ENCODE results near the gene TBX6. TPM values are rescaled to one million over a fixed set of nuclear protein-coding genes. Genes with fewer than 3 reads are reported as not detected.

Gene TBX6
- total RNA-seq, 1 donor from 2014 or later, result 1.3 TPM

- TF ChIP-seq, protein P1, sequence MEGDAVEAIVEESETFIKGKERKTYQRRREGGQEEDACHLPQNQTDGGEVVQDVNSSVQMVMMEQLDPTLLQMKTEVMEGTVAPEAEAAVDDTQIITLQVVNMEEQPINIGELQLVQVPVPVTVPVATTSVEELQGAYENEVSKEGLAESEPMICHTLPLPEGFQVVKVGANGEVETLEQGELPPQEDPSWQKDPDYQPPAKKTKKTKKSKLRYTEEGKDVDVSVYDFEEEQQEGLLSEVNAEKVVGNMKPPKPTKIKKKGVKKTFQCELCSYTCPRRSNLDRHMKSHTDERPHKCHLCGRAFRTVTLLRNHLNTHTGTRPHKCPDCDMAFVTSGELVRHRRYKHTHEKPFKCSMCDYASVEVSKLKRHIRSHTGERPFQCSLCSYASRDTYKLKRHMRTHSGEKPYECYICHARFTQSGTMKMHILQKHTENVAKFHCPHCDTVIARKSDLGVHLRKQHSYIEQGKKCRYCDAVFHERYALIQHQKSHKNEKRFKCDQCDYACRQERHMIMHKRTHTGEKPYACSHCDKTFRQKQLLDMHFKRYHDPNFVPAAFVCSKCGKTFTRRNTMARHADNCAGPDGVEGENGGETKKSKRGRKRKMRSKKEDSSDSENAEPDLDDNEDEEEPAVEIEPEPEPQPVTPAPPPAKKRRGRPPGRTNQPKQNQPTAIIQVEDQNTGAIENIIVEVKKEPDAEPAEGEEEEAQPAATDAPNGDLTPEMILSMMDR (conservative IDR thresholded peaks at IDR 0.05; ENCODE audit: low read depth, low read length), result no peak
- DNase-seq (ENCODE audit: low read depth), result no peak
- H3K4me3 ChIP-seq (ENCODE audit: low read depth, low read length), result peak within 1 kb of the TSS; percentile 76
Measured at GRCh38 chr16:30096105-30096861, 4.6 kb upstream of the TBX6 start, which contains the start of gene YPEL3. YPEL3 (minus strand) TSS chr16:30096213; CDS start chr16:30095482, 731 bp downstream.

DNA sequence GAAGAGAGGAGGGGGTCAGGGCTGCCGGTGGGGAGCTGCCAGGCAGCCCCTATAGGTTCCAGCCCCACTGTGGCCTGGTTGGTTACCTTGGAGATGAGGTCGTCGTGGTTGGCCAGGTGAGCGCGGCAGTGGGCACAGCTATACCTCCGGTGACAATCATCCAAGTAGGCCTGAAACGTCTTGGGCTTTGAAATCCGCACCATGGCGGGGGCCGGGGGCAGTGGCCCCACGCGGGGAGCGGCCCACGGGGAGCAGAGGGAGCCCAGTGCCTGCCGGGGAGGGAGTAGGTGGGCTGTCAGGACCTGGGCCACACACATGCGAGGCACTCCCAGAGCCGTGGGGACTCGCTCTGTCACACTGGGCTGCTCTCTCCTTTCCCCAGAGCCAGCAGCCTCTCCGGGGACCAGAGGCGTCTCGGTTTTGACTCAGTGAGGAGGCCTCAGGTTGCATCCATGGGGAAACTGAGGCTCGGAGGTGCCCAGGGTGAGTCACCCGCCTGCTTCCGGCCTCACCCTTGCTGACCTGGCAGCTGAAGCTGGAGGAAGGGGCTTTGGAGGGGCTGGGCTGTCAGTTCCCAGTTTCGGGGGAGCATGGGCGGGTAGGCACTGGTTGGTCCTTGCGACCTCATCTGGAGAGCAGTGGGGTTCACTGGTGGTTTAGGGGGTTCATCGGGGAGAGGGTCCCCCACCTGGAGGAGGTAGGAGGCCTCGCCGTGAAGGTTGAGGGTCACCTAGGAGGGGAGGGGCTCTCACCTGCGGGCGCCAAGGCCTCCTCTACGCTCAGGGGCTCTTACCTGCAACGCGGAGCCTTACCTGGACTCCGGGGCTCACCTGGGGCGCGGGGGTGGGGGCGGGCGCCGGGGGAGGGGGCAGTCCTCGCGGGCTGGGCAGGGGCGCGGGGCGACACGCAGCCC, 3.7 kb upstream of the TBX6 start:
- no peak for DNase-seq (ENCODE audit: low read depth)
- TF ChIP-seq, protein P1 (conservative IDR thresholded peaks at IDR 0.05; ENCODE audit: low read depth, low read length), result no peak

GRCh38 chr16:30094541-30095165, 2.9 kb upstream of the TBX6 start:
- H3K4me3 ChIP-seq (ENCODE audit: low read depth, low read length), result peak overlapping the region; percentile 76
- DNase-seq (ENCODE audit: low read depth), result no peak
- TF ChIP-seq, protein P1 (conservative IDR thresholded peaks at IDR 0.05; ENCODE audit: low read depth, low read length), result no peak

More for the DNA sequence above, 3.7 kb upstream of the TBX6 start:
- H3K4me3 ChIP-seq (ENCODE audit: low read depth, low read length), result peak overlapping the region; percentile 76

DNA sequence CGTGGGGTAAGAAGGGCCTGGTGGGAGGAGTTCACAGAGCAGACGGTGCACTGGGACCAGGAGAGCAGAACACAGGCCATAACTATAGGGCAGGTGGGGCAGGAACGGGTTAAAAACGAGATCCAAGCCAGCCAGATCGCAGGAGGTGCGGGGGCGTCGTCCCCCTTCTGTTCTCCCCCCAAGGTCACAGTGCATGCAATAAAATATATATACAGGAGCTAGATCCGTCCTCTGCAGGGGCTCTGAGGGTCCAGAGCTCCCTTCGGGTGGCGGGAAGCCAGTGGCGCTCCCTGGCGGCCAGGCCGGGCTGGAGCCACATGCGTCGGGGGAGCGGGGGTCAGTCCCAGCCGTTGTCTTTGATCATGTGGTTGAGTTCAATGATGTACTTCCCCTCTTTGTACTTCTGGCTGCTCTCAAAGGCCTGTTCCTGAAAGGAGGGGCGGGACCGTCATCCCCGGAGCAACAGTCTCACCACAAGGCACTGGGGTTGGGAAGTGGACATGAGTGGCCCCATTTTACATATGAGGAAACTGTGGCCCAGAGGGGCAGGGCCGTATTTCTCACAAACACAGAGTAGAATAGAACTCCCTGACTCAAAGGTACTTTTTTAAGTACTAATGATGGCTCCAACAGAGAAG, 768 bp upstream of the TBX6 start:
- H3K4me3 ChIP-seq (ENCODE audit: low read depth, low read length), result peak overlapping the region; percentile 74
- TF ChIP-seq, protein P1 (conservative IDR thresholded peaks at IDR 0.05; ENCODE audit: low read depth, low read length), result peak; percentile 77
- DNase-seq (ENCODE audit: low read depth), result no peak

- peak overlapping the region; percentile 74 for H3K4me3 ChIP-seq (ENCODE audit: low read depth, low read length)
- no peak for DNase-seq (ENCODE audit: low read depth)
- TF ChIP-seq, protein P1 (conservative IDR thresholded peaks at IDR 0.05; ENCODE audit: low read depth, low read length), result no peak
Measured at GRCh38 chr16:30090610-30091331, 953 bp downstream of the TBX6 start.

Measured in epithelial cell of proximal tubule (primary cell).